Measurements from ENCODE around the gene FGD6.
"Not testable (repeated sequence)": the region's sequence is repeated elsewhere in the genome, so short reads cannot be mapped to it uniquely, and the experiment has no call there.

DNA sequence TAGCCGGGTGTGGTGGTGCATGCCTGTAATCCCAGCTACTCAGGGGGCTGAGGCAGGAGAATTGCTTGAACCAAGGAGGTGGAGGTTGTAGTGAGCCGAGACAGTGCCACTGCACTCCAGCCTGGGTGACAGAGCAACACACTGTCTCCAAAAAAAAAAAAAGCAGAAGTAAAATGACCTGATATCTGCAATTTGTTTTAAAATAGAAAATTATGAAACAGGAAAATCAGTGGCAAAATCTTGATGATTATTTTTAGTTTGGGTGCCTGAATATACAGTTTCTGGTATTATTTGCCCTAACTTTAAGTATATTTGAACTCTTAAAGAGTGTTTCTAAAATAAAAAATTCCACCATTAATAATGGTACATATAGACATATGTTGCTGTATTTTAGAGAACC is 121.4 kb downstream of the FGD6 start:
- TF ChIP-seq, protein P1, sequence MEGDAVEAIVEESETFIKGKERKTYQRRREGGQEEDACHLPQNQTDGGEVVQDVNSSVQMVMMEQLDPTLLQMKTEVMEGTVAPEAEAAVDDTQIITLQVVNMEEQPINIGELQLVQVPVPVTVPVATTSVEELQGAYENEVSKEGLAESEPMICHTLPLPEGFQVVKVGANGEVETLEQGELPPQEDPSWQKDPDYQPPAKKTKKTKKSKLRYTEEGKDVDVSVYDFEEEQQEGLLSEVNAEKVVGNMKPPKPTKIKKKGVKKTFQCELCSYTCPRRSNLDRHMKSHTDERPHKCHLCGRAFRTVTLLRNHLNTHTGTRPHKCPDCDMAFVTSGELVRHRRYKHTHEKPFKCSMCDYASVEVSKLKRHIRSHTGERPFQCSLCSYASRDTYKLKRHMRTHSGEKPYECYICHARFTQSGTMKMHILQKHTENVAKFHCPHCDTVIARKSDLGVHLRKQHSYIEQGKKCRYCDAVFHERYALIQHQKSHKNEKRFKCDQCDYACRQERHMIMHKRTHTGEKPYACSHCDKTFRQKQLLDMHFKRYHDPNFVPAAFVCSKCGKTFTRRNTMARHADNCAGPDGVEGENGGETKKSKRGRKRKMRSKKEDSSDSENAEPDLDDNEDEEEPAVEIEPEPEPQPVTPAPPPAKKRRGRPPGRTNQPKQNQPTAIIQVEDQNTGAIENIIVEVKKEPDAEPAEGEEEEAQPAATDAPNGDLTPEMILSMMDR (IDR thresholded peaks at IDR 0.05; ENCODE audit: low read length), result not testable (repeated sequence)
- not testable (repeated sequence) for TF ChIP-seq EZH2 (IDR thresholded peaks at IDR 0.05; ENCODE audit: borderline replicate concordance, low read length)
